ENCODE data around the gene NOD2.
A peak's percentile ranks its signal among the peaks of the same experiment; 100 is the strongest.

The NOD2 gene

DNA sequence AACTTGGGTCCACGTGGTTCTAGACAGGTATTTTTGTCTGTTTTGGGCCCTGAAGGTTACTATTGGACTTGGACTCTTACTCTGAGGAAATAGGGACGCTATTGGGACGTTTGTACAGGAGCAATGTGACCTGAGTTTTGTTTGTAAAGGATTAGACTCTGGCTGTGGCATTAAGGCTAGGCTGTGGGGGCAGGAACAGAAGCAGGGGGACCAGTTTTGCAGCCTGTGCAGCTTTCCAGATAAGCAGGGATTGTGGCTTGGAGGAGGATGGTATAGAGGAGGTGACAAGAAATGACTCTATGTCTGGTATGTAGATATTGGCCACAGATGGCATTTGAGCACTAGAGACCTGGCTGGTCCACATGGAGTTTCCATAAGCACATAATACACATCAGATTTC, 12.8 kb downstream of the NOD2 start:
- Mint-ChIP-seq H3K4me3 (no peak overlapping the region), H3K27ac (no peak overlapping the region), H3K27me3 (no peaks in the 10 kb centered on the region), H3K36me3 (peaks cover 18% of the 10 kb centered on the region), H3K4me1 (peaks cover 23% of the 10 kb centered on the region), H3K9me3 (peaks cover 26% of the 10 kb centered on the region)
- CTCF ChIA-PET, result no interaction called here
- DNase-seq, result no peak

DNA sequence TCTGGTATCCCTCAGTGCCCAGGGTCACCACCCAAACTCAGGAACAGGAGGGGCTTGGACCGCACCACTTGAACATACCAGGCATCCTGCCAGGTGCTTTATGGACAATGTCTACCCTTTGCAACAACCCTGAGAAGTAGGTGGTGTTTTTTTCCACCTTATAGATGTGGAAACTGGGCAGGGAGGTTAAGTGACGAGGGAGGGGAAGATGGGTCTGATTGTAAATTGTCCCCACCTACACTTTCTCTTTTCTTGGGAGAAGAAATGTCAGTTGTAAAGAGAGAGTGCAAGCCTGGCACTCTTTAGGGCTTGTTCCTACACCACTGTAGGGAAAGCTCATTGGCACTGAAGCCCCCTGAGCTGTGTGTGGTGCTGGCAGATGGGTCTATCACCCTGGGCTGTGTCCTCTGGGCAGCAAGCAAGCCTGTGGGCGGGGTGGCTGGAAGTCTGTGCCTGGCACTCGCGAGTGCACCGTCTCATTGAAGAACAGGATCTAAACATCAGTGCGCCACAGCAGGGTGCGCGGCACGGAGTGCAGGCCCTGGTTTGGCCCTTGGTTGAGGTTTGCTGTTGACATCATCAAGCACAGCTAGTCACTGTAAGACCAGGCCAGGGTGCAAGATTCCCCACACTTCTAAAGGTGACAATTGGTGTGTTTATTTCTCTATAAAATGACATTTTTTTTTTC, 15.1 kb downstream of the NOD2 start:
- DNase-seq, result no peak
- no peaks in the 10 kb centered on the region for H3K27me3 Mint-ChIP-seq
- H3K4me1 Mint-ChIP-seq, result peaks cover 25% of the 10 kb centered on the region
- H3K4me3 Mint-ChIP-seq, result no peak overlapping the region
- peaks cover 20% of the 10 kb centered on the region for H3K36me3 Mint-ChIP-seq
- H3K9me3 Mint-ChIP-seq, result peaks cover 26% of the 10 kb centered on the region
- CTCF ChIA-PET, result interaction anchor here (0.7 kb wide), 1 partner anchor 43 kb away, joined by 3 read pairs; no protein-coding TSS in a partner anchor
- no peak overlapping the region for H3K27ac Mint-ChIP-seq

DNA sequence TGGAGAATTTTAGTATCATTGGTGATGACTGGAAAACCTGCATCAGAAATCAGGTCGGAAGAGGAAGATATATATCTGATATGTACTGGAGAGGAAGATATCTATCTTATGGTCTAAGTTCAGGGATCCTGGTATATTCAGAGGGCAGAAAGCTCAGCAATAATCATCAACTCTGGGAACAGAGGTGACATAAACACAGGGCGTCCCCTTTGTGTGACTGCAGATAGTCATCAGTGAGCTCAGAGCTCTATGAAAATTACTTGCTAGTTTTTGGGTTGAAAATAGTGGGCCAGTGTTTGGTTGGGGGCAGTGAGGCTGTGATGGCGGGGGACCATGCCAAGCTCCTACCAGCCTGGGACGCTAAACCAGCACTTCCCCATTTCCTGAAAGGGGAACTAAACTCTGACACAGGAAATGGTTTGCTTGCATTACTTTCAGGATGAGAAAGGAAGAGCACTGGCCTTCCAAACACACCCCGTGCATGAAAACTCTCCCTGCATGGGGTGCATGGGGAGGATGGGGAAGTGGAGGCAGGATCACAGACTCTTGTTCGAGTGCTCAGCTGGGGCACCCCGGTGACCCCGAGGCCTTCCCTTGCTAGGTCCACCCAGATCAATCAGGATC, 15.8 kb downstream of the NOD2 start:
- DNase-seq, result no peak
- peaks cover 19% of the 10 kb centered on the region for H3K9me3 Mint-ChIP-seq
- H3K4me3 Mint-ChIP-seq, result no peak overlapping the region
- peak overlapping the region; percentile 56 for H3K27ac Mint-ChIP-seq
- CTCF ChIA-PET, result interaction anchor here (0.7 kb wide), 1 partner anchor 44 kb away, joined by 3 read pairs; no protein-coding TSS in a partner anchor
- H3K4me1 Mint-ChIP-seq, result peaks cover 25% of the 10 kb centered on the region
- peaks cover 14% of the 10 kb centered on the region for H3K36me3 Mint-ChIP-seq
- H3K27me3 Mint-ChIP-seq, result no peaks in the 10 kb centered on the region

DNA sequence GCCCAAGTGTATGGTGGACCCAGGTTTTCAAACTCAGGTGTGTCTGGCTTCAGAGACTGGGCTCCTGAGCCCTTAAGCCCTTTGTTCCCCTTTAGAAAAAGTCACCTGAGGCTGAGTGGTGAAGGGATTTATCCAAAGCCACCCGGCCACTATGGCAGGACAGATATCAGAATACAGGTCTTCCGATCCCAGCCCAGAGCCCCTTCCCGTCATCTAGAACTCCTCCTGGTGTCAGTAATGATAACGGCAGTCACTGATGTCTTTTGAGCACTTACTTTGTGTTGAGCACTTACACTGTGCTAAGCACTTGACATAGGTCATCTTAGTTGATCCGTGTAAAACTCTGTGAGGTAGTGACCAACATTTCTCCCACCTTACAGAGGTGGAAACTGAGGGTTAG, 16.6 kb downstream of the NOD2 start:
- DNase-seq, result no peak
- Mint-ChIP-seq H3K4me3 (no peak overlapping the region), H3K9me3 (peaks cover 13% of the 10 kb centered on the region), H3K27me3 (no peaks in the 10 kb centered on the region), H3K27ac (no peak overlapping the region), H3K36me3 (peaks cover 10% of the 10 kb centered on the region), H3K4me1 (peaks cover 25% of the 10 kb centered on the region)
- CTCF ChIA-PET, result interaction anchor here (0.8 to 1.2 kb wide), 2 partner anchors 20 to 33 kb away, joined by 3 read pairs; no protein-coding TSS in a partner anchor

DNA sequence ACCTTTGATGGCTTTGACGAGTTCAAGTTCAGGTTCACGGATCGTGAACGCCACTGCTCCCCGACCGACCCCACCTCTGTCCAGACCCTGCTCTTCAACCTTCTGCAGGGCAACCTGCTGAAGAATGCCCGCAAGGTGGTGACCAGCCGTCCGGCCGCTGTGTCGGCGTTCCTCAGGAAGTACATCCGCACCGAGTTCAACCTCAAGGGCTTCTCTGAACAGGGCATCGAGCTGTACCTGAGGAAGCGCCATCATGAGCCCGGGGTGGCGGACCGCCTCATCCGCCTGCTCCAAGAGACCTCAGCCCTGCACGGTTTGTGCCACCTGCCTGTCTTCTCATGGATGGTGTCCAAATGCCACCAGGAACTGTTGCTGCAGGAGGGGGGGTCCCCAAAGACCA, 17.6 kb downstream of the NOD2 start:
- Mint-ChIP-seq H3K9me3 (peaks cover 3% of the 10 kb centered on the region), H3K27ac (no peak overlapping the region), H3K36me3 (peaks cover 2% of the 10 kb centered on the region), H3K4me3 (no peak overlapping the region), H3K4me1 (peaks cover 25% of the 10 kb centered on the region), H3K27me3 (no peaks in the 10 kb centered on the region)
- DNase-seq, result no peak
- CTCF ChIA-PET, result interaction anchor here (1.2 kb wide), 1 partner anchor 19 kb away, joined by 3 read pairs; no protein-coding TSS in a partner anchor

DNA sequence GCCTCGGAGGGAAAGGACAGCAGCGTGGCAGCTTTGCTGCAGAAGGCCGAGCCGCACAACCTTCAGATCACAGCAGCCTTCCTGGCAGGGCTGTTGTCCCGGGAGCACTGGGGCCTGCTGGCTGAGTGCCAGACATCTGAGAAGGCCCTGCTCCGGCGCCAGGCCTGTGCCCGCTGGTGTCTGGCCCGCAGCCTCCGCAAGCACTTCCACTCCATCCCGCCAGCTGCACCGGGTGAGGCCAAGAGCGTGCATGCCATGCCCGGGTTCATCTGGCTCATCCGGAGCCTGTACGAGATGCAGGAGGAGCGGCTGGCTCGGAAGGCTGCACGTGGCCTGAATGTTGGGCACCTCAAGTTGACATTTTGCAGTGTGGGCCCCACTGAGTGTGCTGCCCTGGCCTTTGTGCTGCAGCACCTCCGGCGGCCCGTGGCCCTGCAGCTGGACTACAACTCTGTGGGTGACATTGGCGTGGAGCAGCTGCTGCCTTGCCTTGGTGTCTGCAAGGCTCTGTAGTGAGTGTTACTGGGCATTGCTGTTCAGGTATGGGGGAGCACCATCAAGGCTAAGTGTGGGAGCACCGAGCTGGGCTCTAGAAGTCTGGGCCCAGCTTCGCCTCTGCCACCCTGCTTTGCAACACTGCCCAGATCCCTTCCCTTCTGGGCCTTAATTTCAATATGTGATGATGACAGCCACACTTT, 18.6 kb downstream of the NOD2 start:
- CTCF ChIA-PET, result no interaction called here
- peaks cover 27% of the 10 kb centered on the region for H3K4me1 Mint-ChIP-seq
- DNase-seq, result no peak
- H3K4me3 Mint-ChIP-seq, result no peak overlapping the region
- peaks cover 2% of the 10 kb centered on the region for H3K36me3 Mint-ChIP-seq
- no peaks in the 10 kb centered on the region for H3K9me3 Mint-ChIP-seq
- no peak overlapping the region for H3K27ac Mint-ChIP-seq
- no peaks in the 10 kb centered on the region for H3K27me3 Mint-ChIP-seq

DNA sequence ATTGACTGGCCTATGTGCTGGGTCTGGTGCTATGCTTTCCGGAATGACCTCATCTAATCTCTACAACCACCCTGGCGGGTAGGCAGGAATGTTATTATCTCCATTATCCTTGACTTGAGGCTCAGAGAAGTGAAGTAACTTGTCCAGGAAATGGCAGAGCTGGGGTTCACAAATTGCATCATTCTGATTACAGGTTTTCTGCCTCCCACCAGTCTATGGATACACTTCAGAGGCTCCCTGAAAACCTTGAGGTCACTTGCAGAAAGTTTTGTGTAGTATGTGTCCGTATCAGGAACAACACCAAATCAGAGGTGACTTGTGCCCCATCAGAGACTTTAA, 19.1 kb downstream of the NOD2 start:
- DNase-seq, result no peak

DNA sequence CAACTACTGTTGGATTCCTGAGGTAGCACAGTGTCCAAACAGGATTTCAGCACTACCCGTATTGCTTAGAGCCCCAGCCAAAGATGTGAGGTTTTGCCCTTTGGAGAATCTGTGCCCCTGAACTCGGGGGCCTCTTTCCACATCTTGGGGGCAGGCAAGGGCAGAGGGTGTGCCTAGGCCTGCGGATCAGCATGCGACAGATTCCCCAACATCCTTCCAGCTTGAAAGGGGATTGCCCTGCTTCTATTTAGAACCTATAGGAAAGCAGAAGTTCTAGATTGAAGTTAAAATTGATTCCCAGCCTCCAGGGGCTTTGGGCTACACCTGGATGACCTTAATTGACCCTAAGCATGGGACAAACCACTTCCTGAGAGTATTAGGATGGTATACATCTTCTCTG, 19.6 kb downstream of the NOD2 start:
- no peak overlapping the region for H3K4me3 Mint-ChIP-seq
- no peak for DNase-seq
- peaks cover 2% of the 10 kb centered on the region for H3K36me3 Mint-ChIP-seq
- no peaks in the 10 kb centered on the region for H3K27me3 Mint-ChIP-seq
- H3K9me3 Mint-ChIP-seq, result no peaks in the 10 kb centered on the region
- H3K27ac Mint-ChIP-seq, result no peak overlapping the region
- CTCF ChIA-PET, result no interaction called here
- peaks cover 32% of the 10 kb centered on the region for H3K4me1 Mint-ChIP-seq

More for the DNA sequence above, 19.1 kb downstream of the NOD2 start:
- CTCF ChIA-PET, result no interaction called here
- Mint-ChIP-seq H3K4me3 (no peak overlapping the region), H3K4me1 (peaks cover 32% of the 10 kb centered on the region), H3K27me3 (no peaks in the 10 kb centered on the region), H3K36me3 (peaks cover 2% of the 10 kb centered on the region), H3K9me3 (no peaks in the 10 kb centered on the region), H3K27ac (no peak overlapping the region)

DNA sequence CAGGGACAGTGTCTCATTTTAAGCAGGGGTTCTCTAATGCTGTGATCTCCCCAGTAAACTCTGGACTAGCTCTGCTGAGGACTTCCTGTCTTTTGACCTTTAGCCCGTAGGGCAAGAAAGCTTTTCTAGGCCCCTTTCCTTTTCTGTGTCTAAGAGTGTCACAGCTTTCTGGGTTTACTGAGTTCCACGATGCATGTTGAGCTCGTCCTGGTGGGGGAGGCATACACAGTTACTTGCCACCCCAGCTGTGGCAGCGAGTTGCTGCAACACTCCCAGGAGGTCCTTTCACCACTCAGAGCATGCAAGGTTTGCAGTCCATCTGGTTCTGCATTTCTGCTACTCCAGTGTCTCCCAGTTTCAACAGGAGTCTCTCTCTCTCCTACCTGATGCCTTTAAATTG, 23.7 kb downstream of the NOD2 start:
- Mint-ChIP-seq H3K27ac (no peak overlapping the region), H3K27me3 (no peaks in the 10 kb centered on the region), H3K36me3 (peaks cover 5% of the 10 kb centered on the region), H3K9me3 (peaks cover 3% of the 10 kb centered on the region), H3K4me1 (peaks cover 26% of the 10 kb centered on the region), H3K4me3 (no peak overlapping the region)
- DNase-seq, result no peak
- CTCF ChIA-PET, result interaction anchor here (1.6 to 1.7 kb wide), 2 partner anchors 14 to 50 kb away, joined by 4 to 6 read pairs; no protein-coding TSS in a partner anchor

DNA sequence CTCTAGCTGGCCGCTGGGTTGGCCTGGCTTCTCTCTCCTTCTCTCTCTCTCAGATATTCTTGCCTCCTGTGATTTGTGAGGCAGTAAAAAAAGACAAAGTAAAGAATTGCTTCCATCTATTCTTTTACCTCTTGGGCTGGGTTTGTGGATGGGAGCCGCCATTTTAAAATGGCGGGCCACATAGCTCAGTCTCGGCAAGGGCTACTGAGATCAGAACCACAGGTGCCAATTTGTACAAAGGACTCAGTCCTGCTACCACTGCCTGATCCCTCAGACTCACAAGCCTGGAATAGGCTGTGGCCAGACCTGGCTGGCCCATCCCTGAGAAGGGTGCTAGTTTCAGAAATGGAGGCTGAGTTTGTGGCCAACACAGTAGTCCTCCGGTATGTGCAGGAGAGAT, 24.1 kb downstream of the NOD2 start:
- H3K4me1 Mint-ChIP-seq, result peaks cover 26% of the 10 kb centered on the region
- no peak overlapping the region for H3K27ac Mint-ChIP-seq
- H3K27me3 Mint-ChIP-seq, result no peaks in the 10 kb centered on the region
- H3K9me3 Mint-ChIP-seq, result peaks cover 4% of the 10 kb centered on the region
- CTCF ChIA-PET, result interaction anchor here (1.6 to 1.7 kb wide), 2 partner anchors 14 to 50 kb away, joined by 4 to 6 read pairs; no protein-coding TSS in a partner anchor
- peaks cover 4% of the 10 kb centered on the region for H3K36me3 Mint-ChIP-seq
- no peak for DNase-seq
- H3K4me3 Mint-ChIP-seq, result no peak overlapping the region

DNA sequence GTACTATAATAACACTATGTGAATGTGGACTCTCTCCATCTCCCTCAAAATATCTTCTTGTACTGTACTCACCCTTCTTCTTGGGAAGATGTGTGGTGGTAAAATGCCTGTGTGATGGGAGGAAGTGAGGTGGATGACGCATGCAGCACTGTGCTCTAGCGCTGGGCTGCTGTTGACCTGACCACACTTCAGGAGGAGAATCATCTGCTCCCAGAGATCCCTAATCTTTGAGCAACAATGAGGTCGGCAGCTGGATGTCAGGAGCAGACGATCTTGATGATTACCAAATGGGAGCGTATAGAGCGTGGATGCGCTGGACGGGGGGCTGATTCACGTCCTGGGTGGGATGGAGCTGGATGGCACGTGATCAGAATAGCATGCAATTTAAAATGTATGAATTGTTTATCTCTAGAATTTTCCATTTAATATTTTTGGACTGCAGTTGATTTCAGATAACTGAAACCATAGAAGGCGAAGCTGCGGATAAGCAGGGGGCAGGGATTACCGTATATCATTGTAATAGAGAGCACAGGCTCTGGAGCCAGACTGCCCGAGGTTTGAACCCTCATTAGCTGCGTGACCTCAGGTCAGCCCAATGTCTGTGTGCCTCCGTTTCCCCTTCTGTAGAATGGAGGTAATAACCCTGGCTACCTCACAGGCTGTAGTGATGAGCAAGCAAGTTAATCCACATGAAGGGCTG, 24.8 kb downstream of the NOD2 start:
- H3K4me1 Mint-ChIP-seq, result peaks cover 25% of the 10 kb centered on the region
- no peak overlapping the region for H3K27ac Mint-ChIP-seq
- peaks cover 10% of the 10 kb centered on the region for H3K9me3 Mint-ChIP-seq
- H3K36me3 Mint-ChIP-seq, result peaks cover 11% of the 10 kb centered on the region
- no peaks in the 10 kb centered on the region for H3K27me3 Mint-ChIP-seq
- CTCF ChIA-PET, result interaction anchor here (1.0 to 2.4 kb wide), 3 partner anchors 12 to 41 kb away, joined by 3 to 10 read pairs (median 4); no protein-coding TSS in a partner anchor
- no peak for DNase-seq
- no peak overlapping the region for H3K4me3 Mint-ChIP-seq

DNA sequence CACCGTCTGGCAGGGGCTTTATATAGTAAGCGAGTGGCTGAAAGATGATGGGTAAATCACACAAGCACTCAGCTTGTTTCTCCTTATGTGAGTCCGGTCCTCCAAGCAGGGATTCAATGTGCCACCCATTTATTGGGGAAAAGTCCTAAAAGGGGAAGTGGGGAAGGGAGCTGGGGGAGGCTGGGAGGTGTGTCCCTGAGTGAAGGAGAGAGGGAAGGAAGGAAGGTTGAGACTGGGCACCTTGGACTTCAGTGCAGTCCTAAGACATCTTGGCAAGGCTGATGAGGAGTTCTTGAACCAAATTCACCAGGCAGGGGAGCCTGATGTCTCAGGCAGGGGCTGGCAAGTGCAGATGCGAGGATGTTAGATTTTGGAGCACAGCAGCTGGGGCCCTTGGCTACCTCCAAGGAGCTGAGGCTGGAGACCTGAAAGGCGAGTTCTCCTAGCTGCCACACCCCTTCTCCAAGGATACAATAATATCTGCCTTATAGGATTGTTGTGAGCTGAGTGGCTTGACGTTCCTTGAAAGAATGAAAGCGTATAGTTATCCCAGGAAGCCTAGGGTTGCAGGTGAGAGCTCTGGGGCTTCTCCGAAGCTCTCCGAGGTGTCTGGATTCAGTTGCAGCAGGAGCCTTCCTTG, 25.5 kb downstream of the NOD2 start:
- peaks cover 26% of the 10 kb centered on the region for H3K4me1 Mint-ChIP-seq
- no peak overlapping the region for H3K27ac Mint-ChIP-seq
- DNase-seq, result no peak
- H3K27me3 Mint-ChIP-seq, result no peaks in the 10 kb centered on the region
- H3K9me3 Mint-ChIP-seq, result peaks cover 16% of the 10 kb centered on the region
- no peak overlapping the region for H3K4me3 Mint-ChIP-seq
- peaks cover 17% of the 10 kb centered on the region for H3K36me3 Mint-ChIP-seq
- CTCF ChIA-PET, result interaction anchor here (1.0 to 2.4 kb wide), 4 partner anchors 12 to 87 kb away, joined by 3 to 10 read pairs (median 5); no protein-coding TSS in a partner anchor

DNA sequence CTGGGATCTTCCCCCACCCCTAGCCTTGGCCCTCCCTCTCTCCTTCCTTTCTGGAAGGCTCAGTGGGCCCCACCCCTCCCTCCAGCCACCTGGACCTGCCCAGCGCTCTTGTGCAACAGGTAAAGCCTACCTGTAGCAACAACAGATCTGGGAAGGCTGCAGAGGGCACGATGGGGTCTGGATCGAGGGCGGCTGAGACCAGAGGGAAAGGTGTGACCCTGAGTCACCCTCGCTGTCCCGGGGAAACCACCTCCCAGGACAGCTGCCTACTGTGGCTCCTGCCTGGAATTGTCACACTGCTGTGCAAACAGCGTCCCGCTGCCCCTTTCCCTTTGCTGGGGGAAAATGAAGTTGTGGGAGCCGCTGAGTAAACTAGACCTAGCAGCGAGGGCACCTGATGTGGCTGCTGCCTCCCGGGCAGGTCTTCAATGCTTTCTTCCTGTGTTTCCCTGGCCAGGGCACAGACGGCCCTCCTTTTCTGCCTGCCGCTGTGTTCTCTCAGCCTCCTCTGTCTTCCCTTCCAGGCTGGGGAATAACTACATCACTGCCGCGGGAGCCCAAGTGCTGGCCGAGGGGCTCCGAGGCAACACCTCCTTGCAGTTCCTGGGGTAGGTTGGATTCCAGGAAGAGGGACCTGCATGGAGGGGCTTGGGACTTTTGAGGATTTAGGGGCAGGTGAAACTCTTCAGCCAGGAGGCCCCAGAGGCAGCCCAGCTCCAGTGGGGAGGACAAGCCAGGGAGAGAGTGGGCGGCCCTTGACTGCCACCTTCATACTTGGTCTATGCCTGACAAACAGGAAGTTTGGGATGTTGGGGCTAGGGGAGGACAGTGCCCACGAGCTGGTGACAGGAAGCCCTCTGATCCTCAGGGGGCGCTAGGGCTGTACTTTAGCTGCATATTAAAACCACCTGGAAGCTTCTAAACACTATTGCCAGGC, 26.3 kb downstream of the NOD2 start:
- peak; percentile 46 for DNase-seq
- Mint-ChIP-seq H3K27me3 (no peaks in the 10 kb centered on the region), H3K9me3 (peaks cover 24% of the 10 kb centered on the region), H3K36me3 (peaks cover 25% of the 10 kb centered on the region), H3K4me1 (peaks cover 33% of the 10 kb centered on the region), H3K4me3 (no peak overlapping the region), H3K27ac (no peak overlapping the region)
- CTCF ChIA-PET, result interaction anchor here (1.1 to 2.4 kb wide), 7 partner anchors 11 to 87 kb away, joined by 3 to 10 read pairs (median 4); no protein-coding TSS in a partner anchor

Data from activated naive CD4-positive, alpha-beta T cell treated with anti-CD3 and anti-CD28 coated beads, Interleukin-2, amount 10 ng/mL, durations not matched to agents 7 days and 5 days (primary cell).